Sigmoid colon (tissue), 4 donors: ENCODE measurements around the gene FAM13C.

ENCODE experiments used
- CTCF ChIP-seq, 4 experiments: fragments of 450-650 bp in 3 of 4; fragments of 200-600 bp in 1 of 4; IDR thresholded peaks; one replicate each; pipeline ENCODE4 v1.5.1; 2016 to 2019; ENCODE audit warnings: antibody characterized with exemption in 4 of 4, mild to moderate bottlenecking in 3 of 4, moderate library complexity in 2 of 4
- POLR2A ChIP-seq, 2 donors: fragments of 450-650 bp; IDR thresholded peaks; one replicate each; pipeline ENCODE4 v1.6.1; 2016; ENCODE audit warnings: antibody characterized with exemption in 2 of 2, mild to moderate bottlenecking in 2 of 2, moderate library complexity in 2 of 2
- POLR2AphosphoS5 ChIP-seq, 4 donors: sonication (generic); formaldehyde crosslinking; IDR thresholded peaks; one replicate each; pipeline ENCODE4 v1.6.1; 2017; ENCODE audit warnings: antibody characterized with exemption in 4 of 4

DNA sequence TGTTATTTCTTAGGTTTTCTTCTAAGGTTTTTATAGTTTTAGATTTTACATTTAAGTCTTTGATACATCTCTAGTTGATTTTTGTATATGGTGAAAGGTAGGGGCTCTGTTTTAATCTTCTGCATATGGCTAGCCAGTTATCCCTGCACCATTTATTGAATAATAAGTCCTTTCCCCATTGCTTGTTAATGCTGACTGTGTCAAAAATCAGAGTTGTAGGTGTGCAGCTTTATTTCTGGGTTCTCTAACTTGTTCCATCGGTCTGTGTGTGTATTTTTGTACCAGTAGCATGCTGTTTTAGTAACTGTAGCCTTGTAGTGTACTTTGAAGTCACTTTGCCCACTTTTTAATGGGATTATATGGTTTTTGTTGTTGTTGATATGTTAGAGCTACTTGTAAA is 37.9 kb upstream of the FAM13C start:
- TF ChIP-seq POLR2A (IDR thresholded peaks at IDR 0.05), result no peak
- no peak for TF ChIP-seq CTCF (IDR thresholded peaks at IDR 0.05)
- TF ChIP-seq POLR2AphosphoS5 (IDR thresholded peaks at IDR 0.05), result no peak
